Measurements from ENCODE around the gene WNT1.

GRCh38 chr12:48981757-48982157 is 3.6 kb downstream of the WNT1 start:
- TF ChIP-seq CTCF (IDR thresholded peaks at IDR 0.05) (no peak), POLR2A (IDR thresholded peaks at IDR 0.05) (no peak)
